HG03045 (cell line): ENCODE results near the gene SETD7.

Experiments
- ATAC-seq: cut with Tn5 transposase; IDR thresholded peaks from one replicate; pipeline ENCODE4 v1.9.1; 2021; ENCODE audit warnings: mild to moderate bottlenecking, moderate library complexity; ENCODE audit not compliant: unreplicated experiment

The SETD7 gene

DNA sequence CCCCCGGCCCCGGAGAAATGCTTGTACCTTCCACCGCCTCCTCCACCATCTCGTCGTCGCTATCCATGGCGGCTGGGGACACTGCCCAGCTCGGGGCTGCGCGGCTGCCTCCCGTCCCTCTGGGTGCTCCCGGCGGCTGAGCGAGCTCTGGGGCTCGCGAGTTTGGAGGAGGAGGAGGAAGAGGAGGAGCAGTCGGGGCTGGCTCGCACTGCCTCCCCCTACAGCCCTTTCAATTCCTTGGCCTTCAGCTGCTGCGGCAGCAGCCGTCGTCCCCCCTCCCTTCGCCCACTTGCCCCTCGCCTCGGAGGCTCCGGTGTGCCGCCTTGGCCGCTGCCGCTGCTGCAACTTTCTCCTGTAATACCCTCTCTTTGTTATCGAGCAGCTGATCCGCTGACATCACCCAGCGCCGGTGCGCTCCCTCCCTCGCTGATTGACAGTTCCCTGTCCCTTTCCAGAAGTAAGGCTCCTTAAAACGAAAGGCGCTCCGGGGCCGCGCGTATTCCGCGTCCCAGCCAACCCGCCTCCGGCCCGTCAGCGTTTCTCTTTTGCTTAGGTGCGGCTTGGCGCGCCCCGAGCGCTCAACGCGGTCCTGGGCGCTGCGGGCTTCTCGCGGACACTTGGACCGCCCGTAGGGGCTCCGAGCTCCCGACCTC lies at the start of gene SETD7:
Gene SETD7 (minus strand): TSS at position 149 of the 653 bp plus-strand sequence. CDS start 82 bp downstream, at position 67.
- ATAC-seq = peak; percentile 45

DNA sequence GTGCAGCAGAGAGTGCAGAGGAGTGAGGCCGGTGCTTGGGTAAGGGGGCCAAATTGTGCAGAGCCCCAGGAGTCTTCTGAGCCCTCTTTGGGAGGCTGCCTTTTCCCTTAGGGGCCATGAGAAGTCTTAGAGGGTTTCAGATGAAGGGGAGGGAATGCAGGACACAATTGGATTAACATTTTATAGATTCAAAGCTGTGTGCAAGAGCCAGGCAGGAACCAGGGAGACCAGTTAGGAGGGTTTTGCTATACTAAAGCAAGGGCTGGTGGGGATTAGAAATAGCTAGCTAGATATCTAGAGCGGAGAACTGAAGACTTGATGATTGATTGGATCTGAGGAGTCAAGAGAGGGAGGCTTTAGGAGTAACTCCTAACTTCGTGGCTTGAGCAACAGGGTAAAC lies 49.5 kb upstream of the SETD7 start:
- ATAC-seq = no peak

DNA sequence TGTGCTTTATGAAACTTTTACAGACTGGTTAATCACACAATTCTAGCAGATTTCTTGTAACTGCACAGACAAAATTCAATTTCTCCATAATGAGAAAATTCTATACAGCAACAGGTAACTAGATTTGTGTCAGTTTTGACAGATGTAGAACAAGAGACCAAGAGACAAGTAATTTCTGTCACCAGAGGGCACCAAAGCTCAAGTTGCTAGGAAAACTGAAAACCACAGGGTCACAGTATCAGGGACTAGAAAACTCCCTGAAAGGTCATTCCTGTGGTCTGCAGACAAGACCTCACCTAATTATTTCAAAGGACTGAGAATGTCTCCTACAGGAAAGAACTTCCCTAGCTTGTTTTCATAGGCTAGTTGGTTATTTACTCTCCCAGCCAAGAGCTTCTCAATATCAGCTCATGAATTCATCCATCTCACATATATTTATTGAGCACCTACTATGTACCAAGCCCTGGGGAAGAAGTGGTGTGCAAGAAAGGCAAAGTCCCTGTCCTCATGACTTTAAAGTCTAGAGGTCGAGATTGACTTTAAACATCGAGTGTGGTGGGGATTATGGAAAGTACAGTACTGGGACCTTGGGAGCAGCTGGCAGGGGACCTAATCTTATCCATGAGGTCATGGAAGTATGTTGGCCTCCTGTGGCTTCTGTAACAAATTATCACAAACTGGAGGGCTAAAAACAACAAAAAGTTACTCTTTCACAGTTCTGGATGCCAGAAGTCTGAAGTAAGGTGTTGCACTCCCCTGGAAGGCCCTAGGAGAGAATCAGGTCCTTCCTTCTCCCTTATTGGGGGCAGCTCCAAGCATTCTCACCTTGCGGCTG lies 47.8 kb upstream of the SETD7 start:
- peak; percentile 58 for ATAC-seq

DNA sequence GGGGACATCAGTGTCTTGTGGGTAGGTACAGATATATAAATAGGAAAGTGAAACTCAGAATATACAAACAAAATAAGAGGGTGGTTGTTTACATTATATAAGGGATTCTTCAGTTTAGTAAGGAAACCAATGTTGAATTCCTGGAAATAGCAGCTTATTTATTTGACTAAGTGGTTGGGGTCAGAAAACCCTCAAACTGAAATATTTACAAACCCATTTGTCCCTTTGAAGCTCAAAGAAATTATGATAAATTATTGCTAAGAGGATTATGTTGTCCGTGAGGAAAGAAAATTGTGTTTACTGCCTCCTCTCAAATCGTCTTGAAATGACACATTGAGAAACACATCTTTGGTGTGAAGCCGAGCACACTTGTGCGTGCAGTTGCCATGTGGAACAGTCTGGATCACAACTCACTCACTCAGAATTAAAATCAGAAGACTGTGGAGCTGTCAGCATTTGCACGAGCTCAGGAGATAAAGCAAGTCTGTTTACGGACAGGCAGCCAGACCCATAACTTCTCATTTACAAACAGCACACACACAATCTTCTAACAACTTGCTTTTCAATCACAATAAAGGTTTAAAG lies 46.8 kb upstream of the SETD7 start:
- no peak for ATAC-seq

DNA sequence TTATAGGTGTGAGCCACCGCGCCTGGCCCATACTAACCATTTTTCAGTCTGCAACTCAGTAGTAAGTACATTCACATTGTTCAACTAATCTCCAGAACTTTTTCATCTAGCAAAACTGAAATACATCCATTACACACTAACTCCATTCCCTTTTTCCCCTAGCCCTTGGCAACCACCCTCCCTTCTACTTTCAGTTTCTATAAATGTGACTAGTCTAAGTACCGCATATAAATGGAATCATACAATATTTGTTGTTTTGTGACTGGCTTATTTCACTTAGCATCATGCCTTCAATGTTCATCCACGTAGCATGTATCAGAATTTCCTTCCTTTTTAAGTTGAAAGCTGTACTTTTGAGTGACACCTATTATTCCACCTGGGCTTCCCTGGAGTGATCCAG lies 44.6 kb upstream of the SETD7 start:
- ATAC-seq = no peak

DNA sequence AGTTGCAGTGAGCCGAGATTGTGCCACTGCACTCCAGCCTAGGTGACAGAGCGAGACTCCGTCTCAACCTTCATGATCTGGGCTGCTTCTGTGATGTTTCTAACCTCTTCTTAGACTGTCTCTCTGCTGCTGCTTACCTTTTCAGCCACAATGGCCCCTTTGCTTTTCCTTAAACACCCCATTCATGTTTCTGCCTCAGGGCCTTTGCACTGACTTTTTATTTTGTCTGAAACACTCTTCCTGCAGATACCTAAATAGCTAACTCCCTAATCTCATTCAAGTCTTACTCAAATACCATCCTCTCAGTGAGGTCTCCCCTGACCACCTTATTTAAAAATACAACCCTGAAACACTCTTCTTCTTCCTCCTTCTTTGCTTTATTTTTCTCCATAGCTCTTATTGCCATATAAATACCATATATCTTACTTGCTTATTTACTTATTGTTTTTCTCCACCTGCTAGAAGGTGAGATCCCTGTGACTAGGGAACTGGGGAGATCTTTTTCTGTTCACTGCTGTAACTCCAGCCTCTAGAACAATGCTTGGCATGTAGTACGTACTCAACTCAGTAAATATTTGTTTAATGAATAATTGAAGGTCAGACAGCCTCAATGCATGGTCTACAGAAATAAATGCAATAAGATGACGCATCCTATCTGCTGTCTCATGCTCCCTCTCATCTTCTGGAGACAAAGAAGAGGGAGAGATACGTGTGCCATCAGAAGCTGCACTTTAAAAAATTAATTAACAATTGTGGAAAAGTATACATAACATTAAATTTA lies 43.8 kb upstream of the SETD7 start:
- no peak for ATAC-seq

DNA sequence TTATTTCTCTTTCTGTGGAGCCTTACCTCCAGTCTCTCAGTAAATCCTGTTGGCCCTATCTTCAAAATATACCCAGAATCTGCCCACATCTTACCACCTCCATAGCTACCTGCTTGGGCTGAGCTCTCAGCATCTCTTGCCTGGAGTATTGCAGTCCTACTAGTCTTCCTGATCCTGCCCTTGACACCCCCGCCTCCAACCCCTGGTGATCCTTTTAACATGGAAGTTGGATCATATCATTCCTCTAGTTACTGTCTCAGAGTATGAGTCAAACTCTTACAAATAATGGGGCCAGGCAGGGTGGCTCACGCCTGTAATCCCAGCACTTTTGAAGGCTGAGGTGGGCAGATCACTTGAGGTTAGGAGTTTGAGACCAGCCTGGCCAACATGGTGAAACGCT lies 43.1 kb upstream of the SETD7 start:
- ATAC-seq = no peak

DNA sequence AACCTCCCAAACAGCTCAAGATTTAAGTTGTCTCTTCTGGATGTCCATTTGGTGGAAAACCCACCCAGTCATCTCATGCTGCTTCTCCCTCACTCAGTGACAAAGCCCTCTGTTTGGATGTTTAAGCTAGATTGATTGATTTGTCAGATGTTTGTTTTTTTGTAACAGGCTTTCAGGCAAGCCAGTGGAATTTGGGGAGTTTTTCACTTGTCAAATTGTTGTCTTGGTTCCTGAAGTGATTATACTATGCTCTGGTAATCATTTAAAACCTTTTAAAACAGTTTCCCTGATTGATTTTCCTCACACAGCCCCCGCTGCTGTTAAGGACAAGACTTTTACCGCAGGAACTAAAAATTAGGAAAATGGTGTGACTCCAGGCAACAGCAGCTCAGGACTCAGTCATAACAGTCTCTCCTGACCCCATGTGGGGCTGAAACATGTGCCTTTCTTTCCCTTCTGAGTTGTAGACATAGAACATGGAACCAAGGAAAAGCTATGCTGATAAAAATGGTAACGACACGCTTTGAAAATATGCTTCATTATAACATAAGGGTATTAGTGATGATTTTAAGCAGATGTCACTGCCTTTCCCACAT lies 40.8 kb upstream of the SETD7 start:
- no peak for ATAC-seq

DNA sequence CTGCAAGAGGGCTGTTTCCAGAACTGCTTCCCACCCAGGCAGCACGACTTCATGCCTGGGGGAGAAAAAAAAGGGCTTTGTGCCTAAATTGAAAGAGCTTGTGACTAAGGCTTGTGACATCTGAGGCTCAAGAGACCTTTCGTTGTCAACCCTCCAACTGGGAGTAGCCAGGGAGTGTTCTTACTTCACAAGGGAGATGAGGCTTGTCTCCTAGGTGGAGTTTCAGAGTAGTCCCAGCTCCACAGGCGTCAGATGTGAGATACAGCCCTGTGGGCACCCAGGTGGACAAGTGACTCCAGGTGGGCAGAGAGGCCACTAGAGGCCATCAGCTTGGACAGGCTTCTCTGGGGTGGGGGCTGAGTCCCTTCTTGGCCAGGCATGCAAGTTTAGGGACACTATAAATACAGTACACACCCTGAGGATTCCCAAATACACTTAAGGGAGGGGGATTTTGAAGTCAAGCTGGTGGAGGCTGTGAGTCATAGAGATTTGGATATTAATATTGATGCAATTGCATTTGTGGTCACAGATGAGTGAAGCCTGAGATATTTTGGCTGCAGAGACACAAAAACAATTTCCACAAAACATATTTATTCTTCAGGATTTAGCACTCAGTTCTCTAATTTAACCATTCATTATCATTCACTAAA lies 40.1 kb upstream of the SETD7 start:
- ATAC-seq = no peak

DNA sequence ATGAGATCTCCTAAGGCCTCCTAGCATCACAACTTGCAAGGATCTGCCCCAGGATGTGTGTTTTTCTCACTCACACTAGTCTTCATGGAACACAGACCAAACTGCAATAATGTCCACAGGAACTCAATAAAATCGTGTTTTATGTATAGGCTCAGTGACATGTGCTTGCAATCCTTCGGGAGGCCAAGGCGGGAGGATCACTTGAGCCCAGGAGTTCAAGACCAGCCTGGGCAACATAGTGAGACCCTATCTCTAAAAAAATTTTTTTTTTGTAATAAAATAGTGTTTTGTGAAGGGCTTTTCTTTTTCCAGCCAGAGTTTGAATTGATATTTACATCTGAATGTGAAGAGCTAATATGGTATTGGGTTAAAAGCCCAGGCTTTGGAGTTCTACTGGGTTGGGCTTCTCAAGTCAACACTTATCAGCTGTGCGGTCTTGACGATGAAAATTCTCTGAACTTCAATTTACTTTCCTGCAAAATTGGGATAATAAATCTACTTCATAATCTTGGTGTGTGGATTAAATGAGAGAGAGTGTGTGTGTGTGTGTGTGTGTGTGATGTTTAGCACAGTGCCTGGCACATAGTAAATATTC lies 38.7 kb upstream of the SETD7 start:
- no peak for ATAC-seq

DNA sequence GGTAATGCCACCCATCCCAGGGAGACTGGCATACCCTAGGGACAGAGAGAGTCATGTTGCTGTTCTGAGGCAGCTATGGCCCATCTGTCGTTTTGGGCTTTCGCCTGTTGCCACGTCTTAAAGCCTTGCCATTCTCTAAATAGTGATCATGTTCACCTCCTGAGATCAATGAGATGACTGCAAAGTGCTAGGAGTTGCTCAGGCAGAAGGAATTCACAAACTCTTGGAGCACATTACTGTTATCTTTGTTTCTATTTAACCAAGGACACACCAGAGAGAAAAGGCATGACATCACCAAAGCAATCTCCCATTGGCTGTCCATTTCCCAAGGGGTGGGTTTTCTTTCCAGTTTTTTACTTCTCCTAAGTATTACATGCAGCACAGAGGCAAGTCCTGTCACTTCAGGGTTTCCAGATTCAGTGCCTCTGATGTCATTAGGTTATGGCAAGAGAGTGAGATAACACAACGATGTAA lies 37.1 kb upstream of the SETD7 start:
- ATAC-seq = no peak

DNA sequence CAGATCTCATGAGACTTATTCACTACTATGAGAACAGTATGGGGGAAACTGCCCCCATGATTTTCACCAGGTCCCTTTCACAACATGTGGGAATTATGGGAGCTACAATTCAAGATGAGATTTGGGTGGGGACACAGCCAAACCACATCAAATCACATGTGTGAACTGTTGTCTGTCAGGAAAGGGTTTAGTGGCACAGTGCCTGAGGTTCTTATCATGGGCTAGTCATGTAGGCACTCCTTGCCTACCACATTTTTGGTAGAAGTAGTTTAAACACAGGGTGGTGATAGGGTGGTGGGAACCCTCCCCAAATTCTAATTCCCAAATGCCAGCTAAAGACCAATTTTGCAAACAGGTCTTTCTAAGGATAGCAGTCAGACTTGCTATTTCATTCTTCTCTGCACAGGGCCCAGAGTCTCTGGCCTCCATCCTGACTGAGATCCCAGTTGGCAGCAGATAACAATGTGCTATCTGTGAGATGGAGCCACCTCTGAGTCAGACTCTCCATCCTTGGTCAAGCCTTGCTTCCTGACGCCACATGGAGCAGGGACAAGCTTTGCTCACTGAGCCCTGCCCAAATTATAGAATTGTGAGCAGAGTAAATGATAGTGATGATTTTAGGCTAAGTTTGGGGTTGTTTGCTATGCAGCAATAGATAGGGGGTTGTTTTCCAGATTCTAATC lies 33.5 kb upstream of the SETD7 start:
- ATAC-seq = no peak

DNA sequence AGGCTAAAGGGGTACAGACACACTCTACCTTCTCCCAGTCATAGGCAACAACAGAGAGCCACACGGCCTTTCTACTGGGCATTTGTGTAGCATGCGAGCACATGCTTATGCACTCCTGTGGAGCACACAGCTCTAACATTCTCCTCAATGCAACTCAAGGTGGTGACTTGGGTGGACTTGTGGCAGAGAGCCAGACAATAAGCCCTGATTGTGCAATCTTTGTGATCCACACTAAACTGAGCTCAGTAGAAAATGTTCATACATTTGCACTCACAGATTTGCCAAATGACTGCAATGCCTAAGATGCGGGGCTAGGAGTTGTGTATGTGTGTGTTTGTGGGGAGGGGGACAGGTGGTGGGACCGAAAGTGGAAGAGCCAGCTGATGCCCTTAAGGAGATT lies 31.4 kb upstream of the SETD7 start:
- no peak for ATAC-seq

DNA sequence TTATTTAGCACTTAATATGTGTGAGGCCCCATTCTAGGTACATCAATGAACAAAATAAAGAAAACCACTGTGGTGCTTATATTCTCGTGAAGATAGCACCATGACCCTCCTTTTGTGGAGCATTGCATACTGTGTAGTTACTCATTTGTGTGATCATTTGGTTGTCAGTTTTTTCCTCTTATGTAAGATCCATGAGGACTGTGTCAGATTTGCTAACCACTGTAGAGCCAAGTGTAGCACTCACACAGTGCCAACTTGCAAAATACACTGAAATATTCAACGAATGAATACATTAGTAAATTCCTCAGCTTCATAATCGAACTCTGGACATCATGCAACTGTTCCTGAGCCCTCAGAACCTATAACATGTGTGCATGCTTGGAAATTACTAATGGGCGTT lies 29.5 kb upstream of the SETD7 start:
- no peak for ATAC-seq

DNA sequence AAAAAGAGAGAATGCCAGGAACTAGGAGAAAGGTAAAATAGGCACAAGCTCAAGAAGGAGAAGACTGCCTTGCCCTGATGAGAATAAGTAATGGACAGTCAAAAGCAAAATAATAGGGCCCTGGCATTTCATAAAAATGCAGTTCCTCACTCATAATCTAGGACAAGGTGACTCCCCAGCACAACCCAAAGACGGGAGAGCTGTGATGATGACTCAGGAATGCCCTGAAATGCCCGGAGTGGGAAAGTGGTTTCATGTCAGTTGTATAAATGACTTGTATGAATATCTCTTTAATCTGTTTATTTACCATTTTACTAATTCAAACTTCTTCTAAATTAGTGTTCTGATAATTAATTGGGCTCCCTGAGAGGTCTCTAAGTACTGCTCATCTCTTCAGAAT lies 28.8 kb upstream of the SETD7 start:
- ATAC-seq = no peak

DNA sequence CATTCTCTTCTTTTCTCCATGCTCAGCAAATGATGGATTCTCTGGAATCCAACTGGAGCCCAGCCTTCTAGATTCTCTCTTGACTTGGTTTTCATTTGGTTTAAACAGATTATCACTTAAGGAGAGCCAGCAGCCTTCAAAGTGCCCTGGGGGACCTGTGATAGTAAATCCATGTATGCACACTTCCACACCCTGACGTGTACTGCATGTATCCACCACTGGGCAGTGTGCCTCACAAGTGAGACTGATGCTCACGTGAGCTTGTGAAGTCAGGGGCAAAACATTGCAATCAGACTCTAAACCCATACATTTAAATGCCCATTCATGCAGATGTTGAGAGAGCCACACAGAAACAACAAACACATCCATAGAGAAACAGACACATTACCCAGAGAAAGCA lies 28.0 kb upstream of the SETD7 start:
- no peak for ATAC-seq

DNA sequence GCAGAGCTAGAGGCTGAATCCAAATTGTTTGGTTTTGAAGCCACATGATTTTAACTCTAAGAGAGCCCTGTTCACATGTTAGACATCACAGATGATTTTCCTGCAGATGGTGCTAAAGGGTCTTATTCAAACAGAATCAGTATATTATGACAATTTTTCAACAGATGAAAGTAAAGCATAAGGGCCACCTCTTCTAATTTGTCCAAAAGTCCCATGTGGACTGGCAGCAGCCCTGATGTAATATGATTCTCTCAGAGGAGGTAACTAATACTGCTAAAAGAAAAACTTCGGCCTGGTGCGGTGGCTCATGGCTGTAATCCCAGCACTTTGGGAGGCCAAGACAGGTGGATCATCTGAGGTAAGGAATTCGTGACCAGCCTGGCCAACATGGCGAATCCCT lies 26.0 kb upstream of the SETD7 start:
- no peak for ATAC-seq

DNA sequence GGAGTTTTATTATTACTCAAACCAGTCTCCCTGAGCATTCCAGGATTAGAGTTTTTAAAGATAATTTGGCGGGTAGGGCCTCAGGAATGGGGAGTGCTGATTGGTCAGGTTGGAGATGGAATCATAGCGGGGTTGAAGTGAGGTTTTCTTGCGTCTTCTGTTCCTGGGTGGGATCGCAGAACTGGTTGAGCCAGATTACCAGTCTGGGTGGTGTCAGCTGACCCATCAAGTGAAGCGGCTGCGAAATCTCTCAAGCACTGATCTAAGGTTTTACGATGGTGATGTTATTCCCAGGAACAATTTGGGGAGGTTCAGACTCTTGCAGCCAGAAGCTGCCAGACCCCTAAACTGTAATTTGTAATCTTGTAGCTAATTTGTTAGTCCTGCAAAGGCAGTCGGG lies 25.1 kb upstream of the SETD7 start:
- no peak for ATAC-seq

DNA sequence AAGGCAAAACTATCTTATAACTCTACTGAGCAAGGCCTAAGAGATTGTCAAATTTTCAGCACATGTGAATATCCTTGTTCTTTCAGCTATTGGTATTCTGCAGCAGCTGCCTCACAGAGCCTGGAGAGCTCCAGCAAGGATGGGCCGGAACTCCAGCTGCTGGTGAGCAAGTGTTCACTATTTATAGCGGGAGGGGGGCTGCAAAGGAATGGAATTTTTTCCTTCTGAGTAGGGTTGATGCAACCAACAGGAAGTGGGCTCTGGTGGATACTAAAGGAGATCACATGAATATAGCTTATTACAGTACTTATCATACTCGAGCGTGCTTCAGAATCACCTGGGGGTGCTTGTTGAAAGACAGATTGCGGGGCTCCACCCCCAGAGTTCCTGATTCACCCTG lies 20.2 kb upstream of the SETD7 start:
- ATAC-seq = no peak
